NCI-H524 treated with DMSO at 0.1 percent for 48 hours (cell line): ENCODE data around the gene SOX12.

ENCODE experiments used
- DNase-seq: peaks from one replicate; lab custom pipeline; 2025; lab: John Stamatoyannopoulos, UW

Gene SOX12

DNA sequence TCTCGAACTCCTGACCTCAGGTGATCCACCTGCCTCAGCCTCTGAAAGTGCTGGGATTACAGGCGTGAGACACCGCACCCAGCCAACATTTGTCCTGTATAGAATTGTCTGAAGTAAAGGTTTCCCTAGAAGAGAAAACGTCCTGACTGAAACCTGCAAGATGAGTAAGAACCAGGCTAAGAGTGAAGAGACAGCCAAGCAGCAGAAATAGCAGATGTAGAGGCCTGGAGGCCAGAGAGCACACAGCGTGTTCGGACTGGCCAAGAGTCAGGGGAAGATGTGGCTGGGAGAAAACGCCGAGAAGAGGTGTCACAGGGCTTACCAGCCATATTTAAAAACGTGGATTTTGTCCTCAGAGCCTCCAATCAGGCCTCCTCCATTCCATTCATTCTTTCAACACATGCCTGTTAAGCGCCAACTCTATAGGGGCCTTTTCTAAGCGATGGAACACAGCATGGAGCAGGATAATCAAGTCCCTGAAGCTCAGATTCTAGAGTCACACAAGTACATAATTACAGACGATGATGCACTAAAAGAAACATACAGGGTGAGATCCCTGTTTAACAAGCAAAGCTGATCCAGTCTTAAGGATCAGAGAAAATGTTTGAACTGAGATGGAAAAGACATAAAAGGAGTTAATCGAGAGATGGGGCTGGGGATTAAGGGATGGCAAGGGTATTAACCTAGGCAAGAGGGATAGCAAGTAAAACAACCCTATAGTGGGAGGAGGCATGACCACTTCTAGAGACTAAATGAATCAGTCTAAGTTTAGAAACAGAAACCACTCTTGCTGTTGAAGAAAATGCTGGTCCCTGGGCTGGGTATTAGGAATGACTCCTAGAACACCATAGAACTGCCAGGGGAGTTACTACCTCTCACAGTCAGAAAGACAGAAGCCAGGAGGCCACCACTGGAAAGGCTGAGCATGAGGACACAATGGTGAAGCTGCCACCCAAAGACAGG is 23.2 kb upstream of the SOX12 start:
- DNase-seq: no peak

DNA sequence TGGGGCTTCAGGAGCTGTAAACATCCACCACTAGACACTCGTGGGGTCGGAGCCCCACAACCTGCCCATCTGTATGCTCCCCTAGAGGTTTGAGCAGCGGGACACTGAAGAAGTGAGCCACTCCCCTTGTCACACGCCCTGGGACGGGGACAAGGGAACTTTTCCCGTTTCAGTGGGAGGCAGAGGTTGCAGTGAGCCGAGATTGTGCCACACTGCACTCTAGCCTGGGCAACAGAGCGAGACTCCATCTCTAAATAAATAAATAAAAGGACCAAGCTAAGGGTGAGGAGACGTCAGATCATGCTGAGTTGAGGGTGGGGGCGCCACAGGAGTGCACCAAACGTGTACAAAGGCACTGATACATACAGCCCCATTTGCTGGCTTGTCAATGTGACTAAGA is 19.6 kb upstream of the SOX12 start:
- no peak for DNase-seq

DNA sequence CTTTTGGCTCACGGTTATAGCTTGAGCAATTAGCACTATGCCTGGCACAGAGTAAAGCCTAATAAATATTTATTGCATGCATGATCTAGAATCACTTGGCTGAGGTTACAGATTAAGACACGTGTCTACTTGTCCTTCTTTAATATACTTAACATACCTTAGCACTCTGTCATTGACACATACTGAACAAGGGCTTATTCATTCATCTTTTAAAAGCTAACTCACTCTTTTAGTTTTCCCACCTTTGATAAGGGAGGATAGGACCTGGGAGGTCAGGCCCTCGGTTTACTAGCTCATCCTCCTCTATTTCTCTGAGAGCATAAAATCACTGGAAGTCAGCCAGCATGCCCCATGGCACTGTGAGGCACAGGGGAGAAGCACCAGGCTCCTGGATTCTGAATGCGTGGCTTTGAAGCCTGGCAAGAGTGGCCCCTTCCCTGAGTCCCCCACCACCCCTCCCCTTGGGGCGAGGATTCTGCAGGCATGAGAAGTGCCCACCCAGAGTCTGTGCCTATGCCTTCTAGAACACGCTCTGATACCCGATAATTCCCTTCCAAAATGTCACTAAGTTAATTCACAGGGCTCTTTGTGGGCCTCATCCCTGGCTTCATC is 16.8 kb upstream of the SOX12 start:
- no peak for DNase-seq

DNA sequence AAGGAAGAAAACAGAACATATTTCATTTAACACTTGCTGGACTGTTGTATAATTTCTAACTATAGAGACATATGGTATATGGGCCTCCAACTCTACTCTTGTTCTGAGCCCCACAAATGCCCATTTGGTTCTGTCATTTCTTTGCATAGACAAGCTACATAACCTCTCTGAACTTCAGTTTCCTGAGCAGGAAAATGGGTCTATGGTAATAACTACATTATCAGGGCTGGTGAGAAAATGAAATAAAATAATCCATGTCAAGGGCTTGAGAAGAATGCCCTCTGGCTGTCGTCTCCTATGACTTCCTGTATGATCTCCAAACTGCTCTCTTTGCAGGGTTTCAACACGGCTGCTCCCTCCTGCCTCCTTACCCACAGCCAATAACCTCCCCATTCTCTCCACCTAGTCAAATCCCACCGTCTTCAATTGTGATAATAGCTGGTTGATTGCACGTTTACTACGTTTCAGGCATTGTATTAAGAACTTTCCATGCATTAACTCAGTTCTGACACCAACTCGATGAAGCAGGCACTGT is 16.0 kb upstream of the SOX12 start:
- DNase-seq: no peak

DNA sequence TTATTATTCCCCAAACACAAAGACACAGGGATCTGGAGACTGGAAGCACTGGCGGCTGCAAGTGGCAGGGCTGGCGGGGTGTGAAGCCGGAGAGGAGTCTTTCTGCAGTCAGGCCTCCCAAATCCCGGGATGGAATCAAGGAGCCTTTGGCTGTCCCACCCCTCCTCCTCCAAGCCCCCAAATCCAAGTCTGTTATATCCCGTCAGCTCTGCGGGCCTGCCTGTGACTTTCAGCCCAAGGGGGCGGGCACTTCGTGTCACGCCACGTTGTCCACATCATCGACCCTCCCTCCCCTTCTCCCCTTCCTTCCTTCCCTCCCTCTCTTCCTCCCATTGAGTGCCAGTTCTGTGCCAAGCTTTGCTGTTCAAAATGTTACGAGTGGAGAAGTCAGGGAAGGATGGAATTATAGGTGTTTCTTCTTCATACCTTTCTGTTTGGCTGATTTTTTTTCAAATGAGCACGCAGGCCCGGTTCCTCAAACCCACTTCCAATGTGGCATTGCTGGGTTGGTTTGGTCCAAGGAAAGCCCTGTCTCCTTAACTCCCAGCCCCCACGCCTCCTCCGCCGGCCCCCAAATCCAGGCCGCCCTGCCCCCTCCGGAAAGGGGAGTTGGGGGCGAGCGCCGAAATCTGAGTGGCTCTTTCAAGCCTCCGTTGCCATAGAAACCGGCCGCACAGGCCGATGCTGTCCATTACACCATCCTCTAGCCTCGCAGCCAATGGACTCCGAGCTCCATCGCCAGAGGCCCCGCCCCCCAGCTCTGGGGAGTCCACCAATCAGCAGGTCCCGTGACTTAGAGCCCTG is 15.3 kb upstream of the SOX12 start:
- peak; percentile 98 for DNase-seq

DNA sequence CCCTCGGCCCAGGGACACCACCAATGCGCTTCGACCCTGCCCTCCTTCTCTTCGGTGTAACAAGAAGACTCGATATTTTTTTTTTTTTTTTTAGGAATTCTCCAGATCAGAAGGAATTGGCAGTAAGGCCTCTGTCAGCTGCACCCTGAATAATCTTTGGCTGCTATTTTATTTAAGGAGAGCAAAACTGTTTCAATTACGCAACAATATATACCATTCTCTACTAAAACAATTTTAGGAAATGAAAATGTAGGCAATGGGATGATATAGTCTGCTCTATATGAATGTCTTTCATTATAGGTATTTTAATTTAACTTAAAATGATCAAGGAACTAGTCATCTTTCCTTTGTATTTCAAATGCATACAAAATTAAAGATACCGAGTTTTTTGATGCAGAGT is 14.7 kb upstream of the SOX12 start:
- DNase-seq: no peak

DNA sequence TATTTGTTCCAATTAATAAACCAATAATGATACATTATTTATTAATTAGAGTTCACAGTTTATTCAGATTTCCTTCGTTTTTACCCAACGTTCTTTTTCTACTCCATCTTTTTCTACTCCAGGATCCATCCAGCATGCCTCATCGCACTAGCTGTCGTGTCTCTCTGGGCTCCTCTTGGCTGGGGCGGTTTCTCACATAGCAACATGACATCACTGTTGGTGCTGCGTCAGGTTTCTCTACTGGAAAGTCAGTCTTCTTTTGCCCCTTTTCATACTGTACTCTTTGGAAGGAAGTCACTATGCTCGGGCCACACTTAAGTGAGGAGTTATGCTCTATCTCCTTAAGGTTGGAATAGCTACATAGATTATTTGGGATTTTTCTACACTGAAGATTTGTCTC is 13.7 kb upstream of the SOX12 start:
- DNase-seq: no peak

DNA sequence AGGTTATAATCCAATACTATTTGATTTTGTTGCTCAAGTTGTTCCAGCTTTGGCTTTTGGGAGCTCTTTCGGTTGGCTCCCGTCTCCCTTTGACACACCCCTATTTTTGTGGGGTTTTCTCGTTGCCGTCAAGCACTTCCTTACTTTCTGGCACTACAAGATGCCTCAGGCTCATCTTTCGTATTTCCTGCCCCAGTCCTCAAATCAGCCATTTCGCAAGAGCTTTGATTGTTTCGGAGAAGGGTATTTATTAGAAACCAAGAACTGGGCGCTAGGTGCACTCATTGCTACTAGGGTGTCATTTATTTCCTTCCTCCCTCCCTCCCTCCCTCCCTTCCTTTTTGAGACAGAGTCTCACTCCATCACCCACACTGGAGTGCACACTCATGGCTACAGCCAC is 13.3 kb upstream of the SOX12 start:
- DNase-seq: no peak

DNA sequence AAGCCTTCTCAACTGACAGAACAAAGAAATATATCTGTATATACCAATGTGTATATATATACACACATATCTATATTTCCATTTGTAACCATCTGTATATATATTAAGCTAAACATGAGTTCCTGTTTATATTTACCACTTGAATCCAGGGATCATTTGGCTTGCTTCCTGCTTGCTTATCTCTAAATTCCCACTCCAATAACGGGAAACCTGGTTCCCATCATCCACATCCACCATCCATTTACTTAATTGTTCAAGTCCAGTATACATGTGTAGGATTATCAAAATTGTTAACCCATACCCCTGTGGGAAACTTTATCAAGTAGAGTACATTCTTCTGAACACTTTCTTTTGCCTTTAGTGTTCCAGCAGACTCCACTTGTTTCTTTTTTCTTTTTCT is 12.5 kb upstream of the SOX12 start:
- no peak for DNase-seq

DNA sequence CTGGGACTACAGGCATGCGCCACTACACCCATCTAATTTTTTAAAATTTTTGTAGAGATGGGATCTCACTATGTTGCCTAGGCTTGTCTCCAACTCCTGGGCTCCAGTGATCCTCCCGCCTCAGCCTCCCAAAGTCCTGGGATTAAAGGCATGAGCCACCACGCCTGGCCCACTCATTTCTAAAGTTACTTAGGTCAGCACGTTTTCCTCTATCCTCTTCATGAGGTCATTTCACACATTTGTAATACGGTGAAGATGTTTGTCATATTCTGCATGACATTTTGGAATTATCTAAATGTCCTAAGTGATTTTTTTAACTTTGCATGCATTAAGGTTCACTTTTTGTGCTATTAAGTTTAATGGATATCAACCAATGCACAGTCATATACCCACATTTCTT is 11.9 kb upstream of the SOX12 start:
- no peak for DNase-seq

DNA sequence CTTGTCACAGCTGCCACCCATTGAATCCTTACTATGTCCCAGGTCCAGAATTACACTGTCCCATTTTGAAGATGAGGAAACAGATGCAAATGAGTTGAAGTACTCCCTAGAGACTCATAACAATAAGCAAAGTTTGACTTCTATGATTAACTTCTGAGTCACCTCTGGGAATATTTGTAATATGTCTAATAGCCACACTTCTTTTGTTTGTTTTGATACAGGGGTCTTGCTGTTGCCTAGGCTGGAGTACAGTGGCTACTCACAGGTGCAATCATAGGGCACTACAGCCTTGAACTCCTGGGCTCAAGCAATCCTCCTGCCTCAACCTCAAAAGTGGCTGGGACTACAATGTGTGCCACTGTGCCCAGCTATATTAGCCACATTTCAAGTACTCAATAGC is 11.4 kb upstream of the SOX12 start:
- no peak for DNase-seq

DNA sequence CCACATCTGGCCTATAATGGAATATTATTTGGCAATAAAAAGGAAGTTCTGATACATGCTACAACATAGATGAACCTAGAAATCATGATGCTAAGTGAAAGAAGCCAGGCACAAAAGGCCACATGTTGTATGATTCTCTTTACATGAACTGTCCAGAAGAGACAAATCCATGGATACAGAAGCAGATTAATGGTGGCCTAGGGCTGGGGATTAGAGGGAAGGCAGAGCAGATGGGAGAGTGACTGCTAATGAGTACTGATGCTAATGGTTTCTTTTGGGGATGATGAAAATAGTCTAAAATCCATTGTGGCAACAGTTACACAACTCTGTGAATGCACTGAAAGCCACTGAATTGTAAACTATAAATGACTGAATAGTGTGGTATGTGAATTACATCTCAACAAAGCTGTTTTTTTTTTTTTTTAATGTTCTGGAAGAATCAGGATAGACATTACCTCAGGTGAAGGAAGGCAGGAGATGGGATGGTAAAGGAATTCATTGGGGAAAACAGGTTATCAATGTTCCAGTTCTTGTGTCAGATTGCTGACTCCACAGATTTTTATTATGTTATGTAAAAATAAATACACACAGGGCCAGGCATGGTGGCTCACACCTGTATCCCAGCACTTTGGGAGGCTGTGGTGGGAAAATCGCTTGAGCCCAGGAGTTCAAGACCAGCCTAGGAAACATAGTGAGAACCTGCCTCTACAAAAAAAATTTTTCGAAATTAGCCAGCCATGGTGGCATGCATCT is 8.9 kb upstream of the SOX12 start:
- DNase-seq: no peak

DNA sequence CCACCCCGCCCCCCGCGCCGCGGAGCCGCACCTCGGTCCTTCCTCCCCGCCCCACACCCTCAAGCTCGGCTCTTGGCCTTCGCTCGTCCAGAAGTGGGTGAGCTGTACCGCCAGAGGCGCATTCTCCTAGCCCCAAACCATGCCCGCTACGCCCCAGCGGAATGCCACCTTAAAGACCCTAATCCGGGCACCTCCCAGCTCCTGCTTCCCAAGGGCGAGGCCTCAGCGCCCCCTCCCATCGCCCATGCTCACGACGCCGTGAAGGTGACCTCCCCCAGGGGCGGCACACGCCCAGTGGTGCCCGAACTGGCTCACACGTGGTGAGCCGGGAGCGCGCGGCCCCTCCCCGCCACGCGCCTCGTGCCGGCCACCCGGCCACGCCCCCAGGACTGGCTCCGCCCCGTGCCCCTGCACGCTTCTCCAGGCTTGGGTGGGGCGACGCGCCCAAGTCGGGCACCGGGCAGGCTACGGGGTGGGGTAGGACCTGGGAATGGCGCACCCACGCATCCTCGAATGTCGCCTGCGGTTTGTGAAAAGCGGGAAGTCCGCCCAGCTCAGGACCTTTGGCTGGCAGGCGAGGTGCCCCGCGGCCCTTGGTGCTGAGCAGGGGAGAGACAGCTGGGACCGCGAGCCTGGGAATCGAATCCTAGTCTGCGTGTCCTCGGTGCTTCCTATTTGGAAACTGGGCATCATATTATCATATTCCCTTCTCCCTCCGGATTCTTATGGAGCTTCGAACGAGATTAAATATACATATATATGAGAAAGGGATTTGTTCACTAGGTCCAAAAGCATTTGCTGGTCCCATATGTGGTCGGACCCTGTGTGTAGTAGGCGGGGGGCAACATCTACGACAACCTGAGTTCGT is 941 bp upstream of the SOX12 start:
- DNase-seq: peak; percentile 77

DNA sequence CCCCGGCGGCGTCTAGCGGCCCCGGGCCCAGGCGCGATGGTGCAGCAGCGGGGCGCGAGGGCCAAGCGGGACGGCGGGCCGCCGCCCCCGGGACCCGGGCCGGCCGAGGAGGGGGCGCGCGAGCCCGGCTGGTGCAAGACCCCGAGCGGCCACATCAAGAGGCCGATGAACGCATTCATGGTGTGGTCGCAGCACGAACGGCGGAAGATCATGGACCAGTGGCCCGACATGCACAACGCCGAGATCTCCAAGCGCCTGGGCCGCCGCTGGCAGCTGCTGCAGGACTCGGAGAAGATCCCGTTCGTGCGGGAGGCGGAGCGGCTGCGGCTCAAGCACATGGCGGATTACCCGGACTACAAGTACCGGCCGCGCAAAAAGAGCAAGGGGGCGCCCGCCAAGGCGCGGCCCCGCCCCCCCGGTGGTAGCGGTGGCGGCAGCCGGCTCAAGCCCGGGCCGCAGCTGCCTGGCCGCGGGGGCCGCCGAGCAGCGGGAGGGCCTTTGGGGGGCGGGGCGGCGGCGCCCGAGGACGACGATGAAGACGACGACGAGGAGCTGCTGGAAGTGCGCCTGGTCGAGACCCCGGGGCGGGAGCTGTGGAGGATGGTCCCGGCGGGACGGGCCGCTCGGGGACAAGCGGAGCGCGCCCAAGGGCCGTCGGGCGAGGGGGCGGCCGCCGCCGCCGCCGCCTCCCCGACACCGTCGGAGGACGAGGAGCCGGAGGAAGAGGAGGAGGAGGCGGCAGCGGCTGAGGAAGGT is 715 bp downstream of the SOX12 start:
- DNase-seq: peak; percentile 30

DNA sequence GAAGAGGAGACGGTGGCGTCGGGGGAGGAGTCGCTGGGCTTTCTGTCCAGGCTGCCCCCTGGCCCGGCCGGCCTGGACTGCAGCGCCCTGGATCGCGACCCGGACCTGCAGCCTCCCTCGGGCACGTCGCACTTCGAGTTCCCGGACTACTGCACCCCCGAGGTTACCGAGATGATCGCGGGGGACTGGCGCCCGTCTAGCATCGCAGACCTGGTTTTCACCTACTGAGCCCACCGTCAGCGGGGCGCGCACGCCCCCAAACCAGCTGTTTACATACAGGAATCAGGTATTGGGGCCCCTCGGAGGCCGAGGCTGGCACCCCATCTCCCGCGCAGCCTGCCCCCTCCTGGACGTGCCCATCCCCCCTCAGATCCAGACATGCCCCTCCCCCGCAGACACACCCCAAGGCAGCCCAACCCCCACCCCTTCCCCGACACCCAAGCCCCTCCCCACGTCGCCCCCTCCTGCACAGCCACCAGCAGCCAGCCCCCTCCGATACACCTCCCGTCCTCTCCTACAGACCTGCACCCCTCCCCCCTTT is 1.4 kb downstream of the SOX12 start:
- DNase-seq: no peak

DNA sequence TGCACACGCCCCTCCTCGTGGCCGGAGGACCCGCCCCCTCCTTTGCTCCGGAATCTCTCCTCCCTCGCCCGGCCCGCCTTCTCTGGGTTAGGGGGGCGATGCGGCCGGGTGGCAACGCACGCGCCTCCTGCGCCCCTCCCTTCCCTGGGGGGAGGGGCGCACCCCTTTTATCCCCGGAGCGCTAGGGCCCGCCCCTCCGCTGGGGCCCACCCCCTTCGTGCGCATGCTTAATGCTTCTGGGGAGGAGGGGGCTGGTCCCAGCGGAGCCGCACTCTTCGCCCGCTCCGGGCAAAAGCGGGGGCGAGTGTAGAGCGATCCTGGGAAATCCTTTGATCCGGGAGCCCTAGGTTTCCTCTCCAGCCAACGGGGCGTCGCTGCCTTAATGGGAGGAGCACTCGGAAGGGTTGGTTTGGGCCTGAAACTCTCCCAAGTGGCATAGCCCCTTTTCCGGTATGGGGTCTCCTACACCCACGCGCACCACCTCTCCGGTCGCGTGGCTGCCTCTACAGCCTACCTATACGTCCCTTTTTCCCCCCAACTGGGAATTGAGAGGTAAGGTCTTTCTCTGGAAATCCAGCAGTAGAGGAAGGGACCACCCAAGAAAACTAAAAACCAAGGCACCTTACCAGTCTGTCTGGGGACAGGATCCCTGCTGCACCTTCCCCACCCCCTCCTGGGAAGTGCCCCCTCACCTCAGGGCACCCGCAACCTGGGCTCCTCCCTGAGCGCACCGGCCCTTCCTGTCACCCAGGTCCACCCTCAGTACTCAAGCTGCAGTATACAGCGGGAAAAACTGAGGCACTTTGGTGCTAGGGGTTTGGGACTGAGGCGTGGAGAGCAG is 2.1 kb downstream of the SOX12 start:
- peak; percentile 38 for DNase-seq

DNA sequence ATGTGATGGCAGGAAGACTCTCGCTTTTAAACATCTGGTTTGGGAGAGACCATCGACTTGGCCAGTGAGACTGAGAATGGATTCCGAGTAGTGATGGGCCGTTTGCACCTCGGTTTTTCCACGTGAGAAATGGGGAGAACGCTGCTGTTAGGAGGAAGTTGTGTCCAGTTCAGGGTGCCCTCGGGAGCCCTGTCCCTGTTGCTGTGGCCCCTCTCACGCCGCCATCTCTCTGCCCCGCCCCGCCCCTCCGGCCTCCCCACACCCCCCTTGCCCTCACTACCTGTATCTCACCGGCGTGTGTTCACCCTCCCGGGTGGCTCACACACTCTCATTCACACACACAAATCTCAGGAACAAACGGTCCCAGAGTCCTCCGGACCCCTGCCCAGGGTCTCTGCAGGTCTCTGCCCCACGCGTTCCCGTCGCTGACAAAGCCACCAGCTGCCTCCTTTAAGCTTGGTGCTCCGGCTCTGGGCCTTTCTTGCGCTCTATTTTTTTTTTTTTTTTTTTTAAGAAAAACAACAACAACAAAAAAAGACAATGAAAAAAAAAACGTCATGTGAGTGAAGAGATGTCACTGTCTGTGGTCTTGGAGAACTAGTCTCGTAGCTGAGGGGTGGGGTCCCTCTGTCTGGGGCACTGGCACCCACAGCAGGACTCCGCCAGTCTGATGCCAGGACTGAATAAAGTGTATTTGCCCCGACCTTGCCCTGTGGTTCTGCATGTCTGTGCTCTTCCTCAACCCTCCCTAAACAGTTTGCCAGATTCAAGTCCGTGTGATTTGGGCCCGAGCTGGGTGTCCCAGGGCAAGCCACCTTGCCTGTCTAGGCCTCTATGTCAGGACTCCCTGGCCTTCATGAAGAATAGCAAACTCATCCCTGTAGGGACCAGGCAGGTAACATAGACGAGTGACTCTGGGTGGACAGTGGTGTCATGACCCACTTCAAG is 2.9 kb downstream of the SOX12 start:
- DNase-seq: no peak
